ENCODE results near the gene RIMKLB.
"Not testable (repeated sequence)": the region's sequence is repeated elsewhere in the genome, so short reads cannot be mapped to it uniquely, and the experiment has no call there.

The RIMKLB gene

GRCh38 chr12:8820676-8821407 lies 123.1 kb downstream of the RIMKLB start:
- DNase-seq, result not testable (repeated sequence)

GRCh38 chr12:8821591-8821990 lies 123.8 kb downstream of the RIMKLB start:
- no peak for DNase-seq

GRCh38 chr12:8822298-8822697 lies 124.5 kb downstream of the RIMKLB start, which contains the start of gene A2ML1:
A2ML1 (plus strand) TSS chr12:8822621; CDS start chr12:8822652, 31 bp downstream.
- DNase-seq, result no peak

GRCh38 chr12:8823565-8824300 lies 125.9 kb downstream of the RIMKLB start:
- peak in 2 of 3 experiments; percentile 1 to 19 for DNase-seq

- DNase-seq, result no peak
Measured at GRCh38 chr12:8827551-8828256, 129.9 kb downstream of the RIMKLB start.

- no peak for DNase-seq
Measured at GRCh38 chr12:8828257-8829124, 130.7 kb downstream of the RIMKLB start.

GRCh38 chr12:8829125-8829518 lies 131.3 kb downstream of the RIMKLB start:
- no peak for DNase-seq

GRCh38 chr12:8829621-8830020 lies 131.8 kb downstream of the RIMKLB start:
- peak in 1 of 3 experiments; percentile 49 for DNase-seq

- no peak for DNase-seq
Measured at GRCh38 chr12:8831116-8831515, 133.3 kb downstream of the RIMKLB start.

- no peak for DNase-seq
Measured at GRCh38 chr12:8832500-8832899, 134.7 kb downstream of the RIMKLB start.

Measured in NCI-H1417 (cell line).